SK-N-SH (cell line): ENCODE data around the gene TMOD3.

ENCODE experiments used
- CTCF ChIP-seq: fragments of 200-600 bp; sonication (generic); IDR thresholded peaks from 2 replicates; pipeline ENCODE4 v1.6.1; 2017; ENCODE audit warnings: antibody characterized with exemption, mild to moderate bottlenecking, moderate library complexity
- MAX ChIP-seq: IDR thresholded peaks from 2 replicates; pipeline ENCODE4 v1.4.0; 2012; ENCODE audit warnings: low read depth
- RAD21 ChIP-seq: IDR thresholded peaks from 2 replicates; pipeline ENCODE4 v1.6.1; 2012; ENCODE audit warnings: mild to moderate bottlenecking, low read length
- USF2 ChIP-seq: fragments of 150-350 bp; IDR thresholded peaks from 2 replicates; pipeline ENCODE4 v1.6.1; 2017; ENCODE audit warnings: antibody characterized with exemption, low read length, low read depth, borderline replicate concordance
- ZBTB33 ChIP-seq: IDR thresholded peaks from 2 replicates; pipeline ENCODE4 v1.4.0; 2012; ENCODE audit warnings: low read depth, borderline replicate concordance

GRCh38 chr15:51856714-51857380 lies 27.4 kb downstream of the TMOD3 start:
- TF ChIP-seq ZBTB33 (no peak), CTCF (no peak), MAX (no peak), RAD21 (no peak), USF2 (no peak)
